ENCODE data around the gene MTCP1. TPM values are rescaled to one million over a fixed set of nuclear protein-coding genes. Genes with fewer than 3 reads are reported as not detected.

MTCP1 gene
- total and polyA plus RNA-seq, 8 donors = 2.8 to 42.2 (median 15.5) TPM

DNA sequence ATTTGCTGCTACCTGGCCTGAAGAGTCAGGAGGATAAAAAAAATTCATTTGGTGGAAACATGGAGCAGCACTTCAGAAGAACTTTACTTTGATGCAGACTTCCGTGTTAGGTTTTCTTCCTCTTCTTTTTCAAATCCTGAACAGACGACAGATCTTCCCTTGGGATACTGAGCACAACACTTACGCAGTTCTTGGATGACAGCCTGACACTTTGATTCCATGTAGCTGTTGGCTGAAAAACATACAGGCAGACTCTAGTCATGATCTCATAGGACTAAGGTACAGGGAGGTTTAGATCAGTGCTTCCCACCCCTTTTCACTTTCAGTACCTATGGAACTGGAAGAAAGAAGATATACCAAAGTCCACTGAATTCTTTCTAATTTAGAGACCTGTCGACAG is 9.2 kb downstream of the MTCP1 start:
- TF ChIP-seq EP300 (IDR thresholded peaks at IDR 0.05) = no peak

DNA sequence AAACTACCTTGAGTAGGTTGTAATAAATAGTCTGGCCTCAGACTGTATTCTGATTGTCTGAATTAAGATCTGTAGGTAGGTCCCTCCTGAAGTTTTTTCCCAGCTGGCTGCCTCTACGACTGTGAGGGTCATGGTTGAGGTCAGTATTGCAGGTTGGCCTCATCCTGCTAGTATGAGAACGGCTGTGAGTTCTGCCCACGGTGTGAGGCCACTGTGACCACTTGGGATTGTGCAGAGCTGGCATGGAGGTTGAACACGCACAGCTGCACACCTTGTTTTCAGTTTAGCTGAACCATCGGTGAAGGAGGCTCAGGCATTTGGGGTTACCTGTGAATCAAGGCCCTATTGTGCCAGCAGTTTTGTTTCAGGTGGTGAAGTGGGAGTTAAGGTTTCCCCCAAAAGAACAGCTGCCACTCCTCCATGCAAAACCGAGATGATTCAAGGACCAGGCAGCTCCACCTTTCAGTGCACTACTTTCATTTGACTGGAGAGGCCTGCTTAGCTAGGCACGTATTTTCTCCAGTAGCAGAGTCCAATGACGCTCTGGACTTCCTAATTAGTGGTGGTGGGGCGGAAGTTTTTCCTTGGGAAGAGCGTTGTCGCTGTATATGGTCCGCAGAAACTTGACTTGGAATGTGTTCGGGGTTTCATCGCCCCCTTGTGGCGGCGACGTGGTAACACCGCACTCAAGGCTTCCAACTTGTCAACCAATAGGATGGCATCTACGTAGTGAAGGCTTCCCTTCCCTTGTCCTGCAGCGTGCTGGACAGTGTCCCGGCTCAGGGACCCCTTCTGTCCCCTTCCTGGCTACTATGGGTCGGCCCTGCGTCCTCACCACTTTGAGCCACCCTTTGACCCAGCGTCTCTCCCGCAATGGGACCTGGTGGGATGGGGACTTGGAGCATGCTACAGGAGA is 13.8 kb downstream of the MTCP1 start:
- no peaks in the 10 kb centered on the region for H3K27me3 ChIP-seq
- DNase-seq = peak; percentile 68 to 90
- peaks cover 0 to 34% (median 17%) of the 10 kb centered on the region in 4 donors for H3K36me3 ChIP-seq
- intact Hi-C loops (cut with DNase I; ENCODE audit: low total_unique reads) = no loop called here
- H3K4me1 ChIP-seq = peaks cover 0 to 14% (median 4%) of the 10 kb centered on the region in 4 donors
- no peaks in the 10 kb centered on the region for H3K9me3 ChIP-seq
- H3K4me3 ChIP-seq = peak overlapping the region in 3 of 4 donors; percentile 16 to 22 (median 22)
- no peak for TF ChIP-seq POLR2A (IDR thresholded peaks at IDR 0.05)
- TF ChIP-seq POLR2AphosphoS5 (IDR thresholded peaks at IDR 0.05) = peak in 2 of 3 donors; percentile 26 to 71
- TF ChIP-seq, protein P1, sequence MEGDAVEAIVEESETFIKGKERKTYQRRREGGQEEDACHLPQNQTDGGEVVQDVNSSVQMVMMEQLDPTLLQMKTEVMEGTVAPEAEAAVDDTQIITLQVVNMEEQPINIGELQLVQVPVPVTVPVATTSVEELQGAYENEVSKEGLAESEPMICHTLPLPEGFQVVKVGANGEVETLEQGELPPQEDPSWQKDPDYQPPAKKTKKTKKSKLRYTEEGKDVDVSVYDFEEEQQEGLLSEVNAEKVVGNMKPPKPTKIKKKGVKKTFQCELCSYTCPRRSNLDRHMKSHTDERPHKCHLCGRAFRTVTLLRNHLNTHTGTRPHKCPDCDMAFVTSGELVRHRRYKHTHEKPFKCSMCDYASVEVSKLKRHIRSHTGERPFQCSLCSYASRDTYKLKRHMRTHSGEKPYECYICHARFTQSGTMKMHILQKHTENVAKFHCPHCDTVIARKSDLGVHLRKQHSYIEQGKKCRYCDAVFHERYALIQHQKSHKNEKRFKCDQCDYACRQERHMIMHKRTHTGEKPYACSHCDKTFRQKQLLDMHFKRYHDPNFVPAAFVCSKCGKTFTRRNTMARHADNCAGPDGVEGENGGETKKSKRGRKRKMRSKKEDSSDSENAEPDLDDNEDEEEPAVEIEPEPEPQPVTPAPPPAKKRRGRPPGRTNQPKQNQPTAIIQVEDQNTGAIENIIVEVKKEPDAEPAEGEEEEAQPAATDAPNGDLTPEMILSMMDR (IDR thresholded peaks at IDR 0.05) = peak in 5 of 7 experiments; percentile 29 to 74 (median 69)
- TF ChIP-seq EP300 (IDR thresholded peaks at IDR 0.05) = no peak
- WGBS, 5 donors = 8 to 28% (median 12%) methylated on average over 11 to 25 of the region's 25 CpGs
- H3K27ac ChIP-seq = peak overlapping the region in 4 of 5 donors; percentile 20 to 71 (median 50)

More for the DNA sequence above, 9.2 kb downstream of the MTCP1 start:
- peak in 1 of 2 donors; percentile 20 for DNase-seq
- Histone ChIP-seq H3K27me3 (no peaks in the 10 kb centered on the region), H3K4me3 (no peak overlapping the region), H3K9me3 (no peaks in the 10 kb centered on the region), H3K27ac (no peak overlapping the region), H3K4me1 (peaks cover 0 to 9% (median 2%) of the 10 kb centered on the region in 4 donors), H3K36me3 (peaks cover 0 to 23% (median 10%) of the 10 kb centered on the region in 4 donors)
- WGBS, 5 donors = 81 to 85% (median 83%) methylated on average over 4 of the region's 4 CpGs
- intact Hi-C loops (cut with DNase I; ENCODE audit: low total_unique reads) = no loop called here

DNA sequence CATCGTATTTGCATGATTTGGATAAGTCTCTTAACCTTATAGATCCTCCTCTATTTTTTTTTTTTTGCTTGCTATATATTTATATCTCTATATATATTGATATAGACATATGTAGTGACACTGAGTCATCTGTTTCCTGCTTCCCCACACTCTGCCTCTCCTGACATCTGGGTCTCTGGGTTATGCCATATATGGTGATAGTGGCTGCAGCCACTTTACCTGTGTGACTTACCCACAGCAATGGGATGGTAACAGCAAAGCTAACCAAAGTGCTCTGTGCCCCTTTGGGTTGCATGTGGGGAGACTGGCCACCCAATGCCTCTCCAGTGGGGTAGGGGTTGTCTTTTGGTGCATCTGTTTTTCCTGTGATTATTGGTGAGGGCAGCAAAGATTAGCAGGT is 14.5 kb downstream of the MTCP1 start:
- TF ChIP-seq POLR2AphosphoS5 (IDR thresholded peaks at IDR 0.05) = no peak
- TF ChIP-seq POLR2A (IDR thresholded peaks at IDR 0.05) = no peak
- TF ChIP-seq, protein P1 (IDR thresholded peaks at IDR 0.05) = no peak
- Histone ChIP-seq H3K4me3 (no peak overlapping the region), H3K4me1 (peaks cover 0 to 14% (median 4%) of the 10 kb centered on the region in 4 donors), H3K9me3 (no peaks in the 10 kb centered on the region), H3K36me3 (peaks cover 0 to 35% (median 20%) of the 10 kb centered on the region in 4 donors), H3K27ac (peak overlapping the region in 1 of 5 donors; percentile 71), H3K27me3 (no peaks in the 10 kb centered on the region)
- WGBS, 5 donors = 70 to 95% (median 73%) methylated on average over 1 of the region's 1 CpG
- intact Hi-C loops (cut with DNase I; ENCODE audit: low total_unique reads) = no loop called here
- DNase-seq = no peak

DNA sequence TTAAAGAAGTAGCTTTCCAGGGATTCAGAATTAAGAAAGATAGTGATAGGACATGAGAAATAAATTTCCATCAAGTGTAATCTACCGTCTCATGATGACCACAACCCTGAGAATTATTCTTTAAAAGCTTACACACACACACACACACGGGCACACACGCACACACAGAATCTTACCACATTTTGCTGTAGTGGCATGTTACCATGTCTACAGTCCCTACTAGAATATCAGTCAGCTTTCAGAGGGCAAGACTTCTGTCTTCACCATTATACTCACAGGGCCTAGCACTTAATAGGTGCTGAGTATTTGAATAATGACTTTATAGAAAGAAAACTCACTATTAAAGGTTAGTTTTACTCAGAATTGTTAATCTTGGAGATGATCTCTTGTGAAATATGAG is 15.4 kb downstream of the MTCP1 start:
- Histone ChIP-seq H3K4me3 (no peak overlapping the region), H3K27me3 (no peaks in the 10 kb centered on the region), H3K36me3 (peaks cover 0 to 30% (median 16%) of the 10 kb centered on the region in 4 donors), H3K27ac (no peak overlapping the region), H3K4me1 (peaks cover 0 to 14% (median 4%) of the 10 kb centered on the region in 4 donors), H3K9me3 (no peaks in the 10 kb centered on the region)
- TF ChIP-seq, protein P1 (IDR thresholded peaks at IDR 0.05) = no peak
- TF ChIP-seq POLR2A (IDR thresholded peaks at IDR 0.05) (no peak), POLR2AphosphoS5 (IDR thresholded peaks at IDR 0.05) (no peak), EP300 (IDR thresholded peaks at IDR 0.05) (no peak)
- WGBS, 5 donors = 78 to 95% (median 84%) methylated on average over 3 of the region's 3 CpGs
- intact Hi-C loops (cut with DNase I; ENCODE audit: low total_unique reads) = no loop called here
- no peak for DNase-seq

Measured in stomach (tissue), 9 donors.